HG03060 (cell line): Measurements from ENCODE around the gene NTF4.
"Not testable (repeated sequence)": the region's sequence is repeated elsewhere in the genome, so short reads cannot be mapped to it uniquely, and the experiment has no call there.

Source experiments
- ATAC-seq: cut with Tn5 transposase; IDR thresholded peaks from one replicate; pipeline ENCODE4 v1.9.1; 2021; ENCODE audit warnings: low read depth, moderate number of reproducible peaks; ENCODE audit not compliant: unreplicated experiment

The NTF4 gene

DNA sequence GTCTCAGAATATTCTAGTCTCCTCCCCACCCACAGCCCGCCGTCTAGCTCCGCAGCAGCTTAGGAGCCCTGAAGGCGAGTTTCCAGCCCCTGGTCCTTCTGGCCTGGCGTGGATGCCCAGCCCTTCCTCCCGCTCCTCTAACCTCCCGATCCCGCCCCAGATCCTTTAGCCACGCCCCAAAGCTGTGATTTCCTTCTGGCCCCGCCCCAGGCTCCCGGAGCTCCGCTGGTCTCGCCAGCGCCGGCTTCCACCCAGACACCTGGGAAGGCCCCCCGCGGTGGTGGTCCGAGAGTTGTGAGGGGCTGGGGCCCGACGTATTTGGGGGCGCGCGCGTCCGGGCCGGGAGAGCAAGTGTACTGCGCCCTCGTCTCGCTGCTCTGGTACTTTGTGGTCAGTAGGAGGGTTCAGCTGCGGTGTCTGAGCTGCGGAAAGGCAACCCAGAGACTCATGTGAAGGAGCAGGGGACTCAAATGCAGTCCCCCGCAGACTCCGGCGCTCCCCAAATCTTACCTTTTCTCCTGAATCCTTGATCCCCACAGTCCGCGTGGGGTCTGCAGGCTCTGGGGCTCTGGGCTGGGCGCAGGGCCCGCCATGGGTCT is 6.9 kb downstream of the NTF4 start, which contains the start of gene CGB7:
Gene CGB7, minus strand, starts transcription at position 114 of the 599 bp plus-strand sequence. CDS start 2,374 bp downstream, outside the sequence.
- no peak for ATAC-seq

DNA sequence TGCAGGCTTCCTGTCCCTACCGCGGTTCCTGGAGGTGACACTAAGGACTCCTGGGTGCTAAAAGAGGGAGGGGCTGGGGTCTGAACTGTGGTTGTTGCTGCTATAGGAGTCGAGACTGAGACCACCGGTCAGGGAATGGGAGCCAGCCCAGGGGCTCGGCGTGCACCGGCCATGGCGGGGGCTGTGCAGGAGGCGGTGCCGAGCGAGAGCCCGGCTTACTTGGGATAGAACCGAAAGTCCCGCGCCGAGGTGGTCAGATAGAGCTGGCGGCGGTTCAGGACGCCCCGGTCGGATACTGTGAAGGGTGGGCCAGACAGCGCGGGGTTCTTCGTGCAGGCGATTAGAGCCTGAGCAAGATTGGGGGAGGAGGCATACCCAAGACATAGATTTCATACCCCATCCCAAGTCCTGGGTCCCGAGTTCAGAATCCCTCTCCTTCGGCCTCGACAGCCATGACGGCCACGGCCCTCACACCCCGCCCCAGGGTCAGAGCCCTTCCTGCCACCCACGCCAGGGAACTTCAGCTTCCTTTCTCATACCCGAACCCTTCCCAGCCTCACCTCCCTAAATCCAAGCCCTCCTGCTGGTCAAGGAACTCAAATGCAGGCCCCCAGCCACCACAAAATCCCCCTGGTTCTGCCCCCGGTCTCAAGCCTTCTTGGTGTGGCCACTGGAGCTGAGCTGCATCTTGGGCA is 7.6 kb downstream of the NTF4 start:
- not testable (repeated sequence) for ATAC-seq

DNA sequence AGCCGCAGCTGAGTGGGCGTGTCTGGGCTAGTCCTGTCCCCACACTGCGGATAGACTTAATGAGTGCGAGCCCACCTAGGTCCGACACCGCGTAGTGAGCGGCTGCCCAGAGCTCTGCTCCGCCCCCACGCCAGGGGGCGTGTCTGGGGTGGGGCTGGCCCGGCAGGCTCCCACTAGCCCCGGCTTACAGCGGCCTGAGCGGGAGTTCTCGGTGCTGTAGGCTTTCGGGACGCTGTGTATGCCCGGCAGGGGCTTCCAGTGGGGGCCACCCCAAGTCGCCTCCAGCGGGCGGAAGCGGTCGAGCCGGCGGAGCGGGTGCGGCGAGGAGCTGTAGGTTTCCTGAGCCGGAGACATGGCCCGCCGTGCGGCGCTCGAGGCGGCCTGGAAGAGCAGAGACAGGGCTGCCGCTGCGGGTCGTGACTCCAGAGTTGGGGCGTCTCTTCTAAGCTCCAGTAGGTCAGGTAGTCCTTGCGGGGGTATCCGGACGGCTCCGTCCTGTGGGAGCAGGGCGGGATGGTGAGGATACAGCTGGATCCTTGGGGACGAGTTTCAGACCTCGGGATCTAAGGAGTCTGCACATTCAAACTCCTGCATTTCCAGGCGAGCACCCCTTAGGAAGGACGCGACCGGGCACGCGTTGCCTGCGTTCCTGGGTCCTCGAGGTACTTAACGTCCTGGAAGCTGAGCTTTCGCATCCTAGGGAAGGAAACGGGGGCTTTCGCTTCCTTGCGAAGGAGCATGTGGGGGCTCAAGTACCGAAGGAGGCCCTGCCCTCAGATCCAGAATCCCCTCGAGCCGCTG is 8.3 kb downstream of the NTF4 start:
- ATAC-seq, result no peak

DNA sequence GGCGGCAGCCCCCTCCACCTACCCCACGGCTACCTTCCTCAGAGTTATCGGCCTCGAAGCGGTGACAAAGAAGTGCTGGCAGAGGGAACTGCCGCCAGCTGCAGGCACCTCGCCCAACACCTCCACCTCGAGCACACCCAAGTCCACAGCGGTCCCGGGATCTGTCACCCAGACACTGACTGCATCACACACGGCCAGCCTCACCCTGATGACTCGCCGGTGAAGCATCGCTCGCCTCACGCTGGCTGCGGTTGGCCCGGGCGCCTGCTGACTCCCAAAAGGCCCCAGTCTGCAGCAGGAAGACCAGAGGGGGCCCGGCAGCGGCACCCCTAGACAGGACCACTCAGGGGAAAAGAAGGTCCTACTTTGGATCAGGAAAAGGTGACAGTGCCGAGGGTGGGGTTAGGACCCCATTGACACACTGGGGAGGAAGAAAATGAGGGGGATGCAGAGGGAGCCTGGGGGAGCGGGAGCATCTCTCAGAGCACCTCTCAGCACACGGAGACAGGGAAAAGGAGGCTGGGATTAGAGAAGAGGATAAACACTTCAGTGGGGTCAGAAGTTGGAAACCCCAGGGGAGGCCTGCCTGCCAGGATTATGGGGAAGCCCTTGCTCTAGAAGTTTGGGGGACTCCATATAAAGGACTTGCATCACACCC is 14.1 kb downstream of the NTF4 start:
- not testable (repeated sequence) for ATAC-seq

DNA sequence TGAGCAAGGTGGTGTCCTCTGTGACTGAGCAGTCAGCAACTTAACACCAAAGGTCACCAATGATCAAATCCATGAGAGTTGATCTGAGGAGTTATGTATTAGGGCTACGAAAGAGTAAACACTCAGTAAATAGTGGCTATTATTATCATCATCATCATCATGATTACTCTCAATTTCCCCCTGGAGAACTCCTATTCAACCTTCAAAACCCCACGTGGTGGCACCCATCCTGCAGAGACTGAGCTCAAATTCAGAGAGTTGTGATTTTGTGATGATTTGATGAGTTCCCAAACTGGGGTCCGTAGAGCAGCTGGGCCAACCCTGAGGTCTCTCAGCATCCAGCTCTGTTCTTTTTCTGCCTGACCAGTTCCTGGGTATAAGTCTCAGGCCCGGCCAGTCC is 14.8 kb downstream of the NTF4 start:
- not testable (repeated sequence) for ATAC-seq

DNA sequence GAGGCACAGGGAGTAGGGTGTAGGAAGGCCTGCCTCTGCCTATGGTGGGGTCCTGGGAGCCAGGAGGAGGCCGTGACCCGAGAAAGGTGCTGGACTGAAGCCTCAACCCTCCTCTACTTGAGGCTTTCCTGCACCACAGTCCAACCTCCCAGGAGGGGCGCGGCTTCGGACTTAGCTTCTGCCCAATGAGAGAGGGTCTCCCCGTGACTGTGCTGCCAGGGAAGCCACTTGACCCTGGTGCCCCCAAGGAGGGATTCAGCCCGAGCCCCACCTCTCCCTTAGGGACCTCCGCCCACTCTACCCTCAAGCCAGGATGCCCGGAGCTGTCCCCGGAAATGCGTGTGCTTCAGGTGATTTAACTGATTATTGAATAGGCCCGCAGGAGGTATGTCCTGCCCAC is 15.6 kb downstream of the NTF4 start, which contains the start of gene CGB8:
Gene CGB8, minus strand, starts transcription at position 101 of the 400 bp plus-strand sequence. CDS start 372 bp downstream, outside the sequence.
- not testable (repeated sequence) for ATAC-seq

DNA sequence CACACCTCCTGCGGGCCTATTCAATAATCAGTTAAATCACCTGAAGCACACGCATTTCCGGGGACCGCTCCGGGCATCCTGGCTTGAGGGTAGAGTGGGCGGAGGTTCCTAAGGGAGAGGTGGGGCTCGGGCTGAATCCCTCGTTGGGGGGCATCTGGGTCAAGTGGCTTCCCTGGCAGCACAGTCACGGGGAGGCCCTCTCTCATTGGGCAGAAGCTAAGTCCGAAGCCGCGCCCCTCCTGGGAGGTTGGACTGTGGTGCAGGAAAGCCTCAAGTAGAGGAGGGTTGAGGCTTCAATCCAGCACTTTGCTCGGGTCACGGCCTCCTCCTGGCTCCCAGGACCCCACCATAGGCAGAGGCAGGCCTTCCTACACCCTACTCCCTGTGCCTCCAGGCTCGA is 21.1 kb downstream of the NTF4 start, which contains the start of gene CGB5:
Gene CGB5, plus strand, starts transcription at position 301 of the 400 bp plus-strand sequence. CDS start 362 bp downstream, outside the sequence.
- not testable (repeated sequence) for ATAC-seq

DNA sequence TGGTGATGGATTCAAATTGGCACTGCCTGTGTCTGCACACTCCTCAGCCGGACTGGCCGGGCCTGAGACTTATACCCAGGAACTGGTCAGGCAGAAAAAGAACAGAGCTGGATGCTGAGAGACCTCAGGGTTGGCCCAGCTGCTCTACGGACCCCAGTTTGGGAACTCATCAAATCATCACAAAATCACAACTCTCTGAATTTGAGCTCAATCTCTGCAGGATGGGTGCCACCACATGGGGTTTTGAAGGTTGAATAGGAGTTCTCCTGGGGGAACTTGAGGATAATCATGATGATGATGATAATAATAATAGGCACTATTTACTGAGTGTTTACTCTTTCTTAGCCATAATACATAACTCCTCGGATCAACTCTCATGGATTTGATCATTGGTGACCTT is 22.0 kb downstream of the NTF4 start:
- not testable (repeated sequence) for ATAC-seq

DNA sequence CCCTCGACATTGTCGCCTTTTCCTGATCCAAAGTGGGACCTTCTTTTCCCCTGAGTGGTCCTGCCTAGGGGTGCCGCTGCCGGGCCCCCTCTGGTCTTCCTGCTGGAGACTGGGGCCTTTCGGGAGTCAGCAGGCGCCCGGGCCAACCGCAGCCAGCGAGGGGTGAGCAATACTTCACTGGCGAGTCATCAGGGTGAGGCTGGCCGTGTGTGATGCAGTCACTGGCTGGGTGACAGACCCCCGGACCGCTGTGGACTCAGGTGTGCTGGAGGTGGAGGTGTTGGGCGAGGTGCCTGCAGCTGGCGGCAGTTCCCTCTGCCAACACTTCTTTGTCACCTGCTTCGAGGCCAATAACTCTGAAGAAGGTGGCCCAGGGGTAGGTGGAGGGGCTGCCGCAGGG is 22.4 kb downstream of the NTF4 start:
- no peak for ATAC-seq

DNA sequence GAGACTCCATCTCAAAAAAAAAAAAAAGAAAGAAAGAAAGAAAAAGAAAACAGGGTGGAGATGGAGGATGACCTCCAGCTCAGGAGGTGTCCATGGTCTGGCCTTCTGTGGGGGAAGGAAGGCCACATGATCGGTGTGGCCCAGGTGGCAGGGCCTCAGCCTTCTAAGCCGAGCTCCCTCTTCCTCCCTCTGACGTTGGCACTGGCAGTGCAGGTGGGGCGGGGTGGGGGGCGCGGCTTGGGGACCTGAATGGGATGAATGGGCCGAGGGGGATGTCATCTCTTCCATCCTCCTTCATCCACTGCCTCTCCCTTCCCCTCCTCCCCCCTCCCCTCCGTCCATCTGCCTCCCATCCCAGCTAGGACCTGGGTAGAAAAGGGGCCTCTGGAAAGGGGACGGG is 24.9 kb downstream of the NTF4 start:
- ATAC-seq, result not testable (repeated sequence)

DNA sequence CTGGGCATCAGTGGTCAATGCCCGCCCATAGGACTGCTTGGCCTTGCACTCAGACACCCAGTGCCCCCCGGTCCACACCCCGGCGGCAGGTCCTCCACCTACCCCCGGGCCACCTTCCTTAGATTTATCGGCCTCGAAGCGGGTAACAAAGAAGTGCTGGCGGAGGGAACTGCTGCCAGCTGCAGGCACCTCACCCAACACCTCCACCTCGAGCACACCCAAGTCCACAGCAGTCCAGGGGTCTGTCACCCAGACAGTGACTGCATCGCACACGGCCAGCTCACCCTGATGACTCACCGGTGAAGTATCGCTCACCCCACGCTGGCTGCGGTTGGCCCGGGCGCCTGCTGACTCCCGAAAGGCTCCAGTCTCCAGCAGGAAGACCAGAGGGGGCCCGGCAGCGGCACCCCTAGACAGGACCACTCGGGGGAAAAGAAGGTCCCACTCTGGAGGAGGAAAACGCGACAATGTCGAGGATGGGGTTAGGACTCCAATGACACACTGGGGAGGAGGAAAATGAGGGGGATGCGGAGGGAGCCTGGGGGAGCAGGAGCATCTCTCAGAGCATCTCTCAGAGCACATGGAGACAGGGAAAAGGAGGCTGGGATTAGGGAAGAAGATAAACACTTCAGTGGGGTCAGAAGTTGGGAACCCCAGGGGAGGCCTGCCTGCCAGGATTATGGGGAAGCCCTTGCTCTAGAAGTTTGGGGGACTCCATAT is 25.9 kb downstream of the NTF4 start:
- not testable (repeated sequence) for ATAC-seq

DNA sequence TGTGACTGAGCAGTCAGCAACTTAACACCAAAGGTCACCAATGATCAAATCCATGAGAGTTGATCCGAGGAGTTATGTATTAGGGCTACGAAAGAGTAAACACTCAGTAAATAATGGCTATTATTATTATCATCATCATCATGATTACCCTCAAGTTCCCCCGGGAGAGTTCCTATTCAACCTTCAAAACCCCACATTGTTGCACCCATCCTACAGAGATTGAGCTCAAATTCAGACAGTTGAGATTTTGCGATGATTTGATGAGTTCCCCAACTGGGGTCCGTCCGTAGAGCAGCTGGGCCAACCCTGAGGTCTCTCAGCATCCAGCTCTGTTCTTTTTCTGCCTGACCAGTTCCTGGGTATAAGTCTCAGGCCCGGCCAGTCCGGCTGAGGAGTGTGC is 26.5 kb downstream of the NTF4 start:
- not testable (repeated sequence) for ATAC-seq

DNA sequence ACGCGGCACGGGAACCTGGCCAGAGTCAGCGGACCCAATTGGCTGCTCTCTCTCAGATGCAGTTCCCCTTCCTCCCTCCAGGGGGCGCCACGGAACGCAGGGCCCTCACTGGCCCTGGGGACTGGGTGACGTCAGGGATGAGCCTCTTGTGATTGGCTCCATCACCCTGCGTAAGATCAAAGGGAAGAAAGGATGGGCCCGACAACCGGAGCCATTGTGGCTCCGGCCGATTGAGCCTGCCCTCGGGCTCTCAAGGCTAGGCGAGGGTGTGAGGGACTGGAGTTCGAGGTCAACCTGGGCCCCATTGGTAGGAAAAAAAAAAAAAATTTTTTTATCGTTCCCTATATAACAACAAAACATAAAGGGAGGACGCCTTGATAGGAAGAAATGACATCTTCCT is 27.8 kb downstream of the NTF4 start, which contains the start of gene CGB1:
Gene CGB1, minus strand, starts transcription at position 81 of the 400 bp plus-strand sequence. CDS start 184 bp downstream, outside the sequence.
- not testable (repeated sequence) for ATAC-seq

DNA sequence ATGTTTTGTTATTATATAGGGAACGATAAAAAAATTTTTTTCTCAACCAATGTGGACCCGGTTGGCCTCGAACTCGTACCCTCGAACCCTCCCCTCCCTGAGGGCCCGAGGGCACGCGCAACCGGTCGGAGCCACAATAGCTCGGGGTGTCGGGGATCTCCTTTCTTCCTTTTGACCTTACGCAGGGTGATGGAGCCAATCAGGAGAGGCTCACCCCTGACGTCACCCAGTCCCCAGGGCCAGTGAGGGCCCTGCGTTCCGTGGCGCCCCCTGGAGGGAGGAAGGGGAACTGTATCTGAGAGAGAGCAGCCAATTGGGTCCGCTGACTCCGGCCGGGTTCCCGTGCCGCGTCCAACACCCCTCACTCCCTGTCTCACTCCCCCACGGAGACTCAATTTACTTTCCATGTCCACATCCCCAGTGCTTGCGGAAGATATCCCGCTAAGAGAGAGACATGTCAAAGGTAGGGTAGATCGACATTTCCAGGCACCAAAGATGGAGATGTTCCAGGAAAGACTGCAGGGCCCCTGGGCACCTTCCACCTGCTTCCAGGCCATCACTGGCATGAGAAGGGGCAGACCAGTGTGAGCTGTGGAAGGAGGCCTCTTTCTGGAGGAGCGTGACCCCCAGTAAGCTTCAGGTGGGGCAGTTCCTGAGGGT is 32.8 kb downstream of the NTF4 start, which contains the start of gene CGB2:
Gene CGB2, plus strand, starts transcription at position 249 of the 660 bp plus-strand sequence. Its CDS starts 206 bp downstream, at position 455.
- ATAC-seq, result not testable (repeated sequence)

DNA sequence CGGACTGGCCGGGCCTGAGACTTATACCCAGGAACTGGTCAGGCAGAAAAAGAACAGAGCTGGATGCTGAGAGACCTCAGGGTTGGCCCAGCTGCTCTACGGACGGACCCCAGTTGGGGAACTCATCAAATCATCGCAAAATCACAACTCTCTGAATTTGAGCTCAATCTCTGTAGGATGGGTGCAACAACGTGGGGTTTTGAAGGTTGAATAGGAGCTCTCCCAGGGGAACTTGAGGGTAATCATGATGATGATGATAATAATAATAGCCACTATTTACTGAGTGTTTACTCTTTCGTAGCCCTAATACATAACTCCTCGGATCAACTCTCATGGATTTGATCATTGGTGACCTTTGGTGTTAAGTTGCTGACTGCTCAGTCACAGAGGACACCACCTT is 34.3 kb downstream of the NTF4 start:
- ATAC-seq, result not testable (repeated sequence)

DNA sequence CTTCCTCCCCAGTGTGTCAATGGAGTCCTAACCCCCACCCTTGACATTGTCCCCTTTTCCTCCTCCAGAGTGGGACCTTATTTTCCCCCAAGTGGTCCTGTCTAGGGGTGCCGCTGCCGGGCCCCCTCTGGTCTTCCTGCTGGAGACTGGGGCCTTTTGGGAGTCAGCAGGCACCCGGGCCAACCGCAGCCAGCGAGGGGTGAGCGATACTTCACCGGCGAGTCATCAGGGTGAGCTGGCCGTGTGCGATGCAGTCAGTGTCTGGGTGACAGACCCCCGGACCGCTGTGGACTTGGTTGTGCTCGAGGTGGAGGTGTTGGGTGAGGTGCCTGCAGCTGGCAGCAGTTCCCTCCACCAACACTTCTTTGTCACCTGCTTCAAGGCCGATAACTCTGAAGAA is 34.9 kb downstream of the NTF4 start:
- not testable (repeated sequence) for ATAC-seq

DNA sequence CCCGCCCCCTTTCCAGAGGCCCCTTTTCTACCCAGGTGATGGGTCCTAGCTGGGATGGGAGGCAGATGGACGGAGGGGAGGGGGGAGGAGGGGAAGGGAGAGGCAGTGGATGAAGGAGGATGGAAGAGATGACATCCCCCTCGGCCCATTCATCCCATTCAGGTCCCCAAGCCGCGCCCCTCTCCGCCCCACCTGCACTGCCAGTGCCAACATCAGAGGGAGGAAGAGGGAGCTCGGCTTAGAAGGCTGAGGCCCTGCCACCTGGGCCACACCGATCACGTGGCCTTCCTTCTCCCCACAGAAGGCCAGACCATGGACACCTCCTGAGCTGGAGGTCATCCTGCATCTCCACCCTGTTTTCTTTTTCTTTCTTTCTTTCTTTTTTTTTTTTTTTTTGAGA is 35.9 kb downstream of the NTF4 start:
- ATAC-seq, result not testable (repeated sequence)

DNA sequence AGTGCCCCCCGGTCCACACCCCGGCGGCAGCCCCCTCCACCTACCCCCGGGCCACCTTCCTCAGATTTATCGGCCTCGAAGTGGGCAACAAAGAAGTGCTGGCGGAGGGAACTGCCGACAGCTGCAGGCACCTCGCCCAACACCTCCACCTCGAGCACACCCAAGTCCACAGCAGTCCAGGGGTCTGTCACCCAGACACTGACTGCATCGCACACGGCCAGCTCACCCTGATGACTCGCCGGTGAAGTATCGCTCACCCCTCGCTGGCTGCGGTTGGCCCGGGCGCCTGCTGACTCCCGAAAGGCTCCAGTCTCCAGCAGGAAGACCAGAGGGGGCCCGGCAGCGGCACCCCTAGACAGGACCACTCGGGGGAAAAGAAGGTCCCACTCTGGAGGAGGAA is 39.0 kb downstream of the NTF4 start:
- ATAC-seq, result not testable (repeated sequence)

DNA sequence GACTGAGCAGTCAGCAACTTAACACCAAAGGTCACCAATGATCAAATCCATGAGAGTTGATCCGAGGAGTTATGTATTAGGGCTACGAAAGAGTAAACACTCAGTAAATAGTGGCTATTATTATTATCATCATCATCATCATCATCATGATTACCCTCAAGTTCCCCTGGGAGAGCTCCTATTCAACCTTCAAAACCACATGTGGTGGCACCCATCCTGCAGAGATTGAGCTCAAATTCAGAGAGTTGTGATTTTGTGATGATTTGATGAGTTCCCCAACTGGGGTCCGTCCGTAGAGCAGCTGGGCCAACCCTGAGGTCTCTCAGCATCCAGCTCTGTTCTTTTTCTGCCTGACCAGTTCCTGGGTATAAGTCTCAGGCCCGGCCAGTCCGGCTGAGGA is 39.5 kb downstream of the NTF4 start:
- ATAC-seq, result not testable (repeated sequence)
